Activated gamma-delta T cell (primary cell): ENCODE measurements around the gene LRRC7.

Experiments
- DNase-seq: peaks from one replicate; lab custom pipeline; 2025; lab: John Stamatoyannopoulos, UW

LRRC7 gene

GRCh38 chr1:69967245-69967766, 399.6 kb downstream of the LRRC7 start:
- DNase-seq = no peak

GRCh38 chr1:69976896-69977295, 409.2 kb downstream of the LRRC7 start:
- no peak for DNase-seq

DNA sequence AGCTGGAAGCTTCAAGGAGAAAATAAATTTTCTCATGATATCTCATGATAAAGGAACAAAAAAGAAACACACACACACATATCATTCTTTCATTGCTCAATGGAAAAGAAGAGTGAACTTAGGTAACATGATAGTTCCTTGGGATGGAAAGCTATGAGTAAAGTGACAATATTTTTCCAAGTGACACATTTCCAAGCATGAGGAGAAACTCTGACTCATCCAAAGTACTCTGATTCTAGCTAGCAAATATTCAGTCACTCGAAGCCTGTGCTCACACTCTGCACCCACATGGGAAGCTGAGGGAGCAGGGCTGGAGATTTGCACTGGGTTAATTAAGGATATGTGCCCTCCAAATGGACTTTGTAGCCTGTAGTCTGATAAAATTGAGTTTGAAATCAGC, 415.3 kb downstream of the LRRC7 start:
- no peak for DNase-seq

- no peak for DNase-seq
These were observed 417.7 kb downstream of the LRRC7 start for GRCh38 chr1:69985376-69985775.

DNA sequence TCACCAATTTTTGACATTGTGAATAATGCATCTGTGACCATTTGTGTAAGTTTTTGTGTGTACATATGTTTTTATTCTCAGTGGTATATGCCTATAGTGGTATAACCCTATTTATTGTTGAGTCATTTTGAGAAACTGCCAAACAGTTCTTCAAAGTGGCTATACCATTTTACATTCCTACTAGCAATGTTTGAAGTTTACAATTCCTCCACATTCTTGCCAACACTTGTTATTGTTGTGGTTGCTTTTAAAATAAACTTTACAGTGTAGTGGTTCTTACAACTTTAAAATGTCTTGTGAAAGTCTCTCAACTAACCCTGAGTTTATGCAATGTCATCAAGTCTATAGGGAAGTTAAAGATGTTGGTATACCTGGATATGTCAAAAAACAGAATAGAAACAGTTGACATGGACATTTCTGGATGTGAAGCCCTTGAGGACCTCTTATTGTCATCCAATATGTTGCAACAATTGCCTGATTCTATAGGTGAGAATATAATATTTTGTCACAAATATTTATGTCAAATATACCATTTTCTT, 418.2 kb downstream of the LRRC7 start:
- no peak for DNase-seq

- DNase-seq = no peak
These were observed 420.2 kb downstream of the LRRC7 start for GRCh38 chr1:69987881-69988280.

DNA sequence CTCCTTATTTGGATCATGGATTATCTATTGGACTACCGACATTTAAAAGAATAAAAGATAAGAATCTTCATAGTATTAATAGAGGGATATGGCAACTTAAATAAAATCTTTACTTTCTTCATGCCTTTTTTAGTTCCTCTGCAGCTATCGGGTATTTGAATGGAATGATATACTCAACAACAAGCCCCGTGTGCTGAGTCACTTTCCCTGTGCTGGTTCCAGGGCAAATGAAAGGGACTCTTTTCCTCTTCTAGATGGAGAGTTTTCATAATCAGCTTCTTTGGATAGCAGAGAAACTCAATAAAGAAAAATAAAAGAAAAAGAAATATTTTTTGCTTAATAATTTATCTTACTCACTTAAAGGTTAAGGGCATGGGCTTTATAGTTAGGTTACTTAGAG, 423.9 kb downstream of the LRRC7 start:
- no peak for DNase-seq

- DNase-seq = no peak
These were observed 424.9 kb downstream of the LRRC7 start for GRCh38 chr1:69992594-69992993.

DNA sequence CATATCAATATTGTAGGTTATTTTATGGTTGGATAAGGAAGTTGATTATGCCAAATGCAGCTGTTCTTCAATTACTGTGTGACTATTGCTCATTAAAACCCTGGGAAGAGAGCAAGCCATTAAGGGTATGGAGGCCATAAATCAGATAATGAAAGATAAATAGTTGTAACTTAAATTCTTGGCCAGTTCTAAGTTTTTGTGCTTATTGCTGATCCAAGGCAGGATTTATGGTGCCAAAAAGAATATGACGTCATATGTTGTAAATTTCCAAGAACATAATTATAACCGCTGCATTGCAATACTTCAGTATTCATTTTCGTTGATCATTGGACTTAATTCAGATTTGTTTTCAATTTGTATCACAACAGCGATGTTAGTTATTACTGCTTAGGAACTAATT, 426.1 kb downstream of the LRRC7 start:
- no peak for DNase-seq

- no peak for DNase-seq
These were observed 426.5 kb downstream of the LRRC7 start for GRCh38 chr1:69994241-69994640.

DNA sequence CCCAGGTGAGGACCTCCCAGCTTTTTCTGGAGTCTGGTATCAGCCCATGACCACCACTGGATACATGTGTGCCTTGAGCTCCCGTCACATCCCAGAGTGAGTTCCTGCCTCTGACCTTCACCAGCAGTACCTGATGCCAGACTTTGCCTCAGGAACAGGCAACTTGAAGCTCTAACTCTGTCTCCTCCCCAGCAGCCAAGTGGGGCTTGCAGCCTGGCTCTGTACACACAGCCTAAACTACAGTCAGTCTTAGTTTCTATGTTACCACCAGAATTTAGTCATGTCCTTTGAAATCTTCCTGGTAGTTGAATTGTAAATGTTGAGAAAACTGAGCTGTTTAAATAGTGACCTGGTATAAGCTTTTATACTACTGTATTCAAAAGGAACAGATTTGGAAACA, 431.1 kb downstream of the LRRC7 start:
- DNase-seq = no peak

DNA sequence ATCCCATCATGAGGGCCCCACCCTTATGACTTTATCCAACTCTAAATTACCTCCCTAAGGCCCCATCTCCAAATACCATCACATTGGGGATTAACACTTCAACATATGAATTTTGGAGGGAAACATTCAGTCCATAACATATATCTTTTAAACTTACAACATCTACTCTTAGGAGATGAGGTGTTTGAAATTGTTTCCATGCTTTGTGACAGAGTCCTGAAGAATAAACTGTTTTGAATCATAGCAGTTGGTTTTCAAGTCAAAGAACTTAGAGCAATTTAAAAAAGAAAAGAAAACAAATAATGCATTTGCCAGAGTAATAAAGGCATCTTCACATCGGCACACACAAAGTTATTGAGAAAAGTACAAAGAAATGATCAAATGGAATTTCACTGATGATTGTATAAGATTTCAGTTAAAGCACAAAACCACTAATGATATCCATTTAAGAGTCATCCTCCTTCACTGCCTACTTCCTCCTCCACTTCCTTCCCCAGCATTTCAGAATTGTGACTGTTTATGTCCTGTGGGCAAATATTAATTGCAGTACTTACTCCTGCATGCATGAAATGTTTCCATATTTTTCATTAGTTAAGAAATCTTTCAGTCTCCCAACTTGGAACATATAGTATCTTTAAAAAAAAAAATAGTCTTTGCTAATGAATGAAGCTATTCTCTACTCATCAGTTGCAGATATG, 435.6 kb downstream of the LRRC7 start:
- DNase-seq = no peak

- no peak for DNase-seq
These were observed 437.8 kb downstream of the LRRC7 start for GRCh38 chr1:70005386-70006034.

- DNase-seq = no peak
These were observed 440.9 kb downstream of the LRRC7 start for GRCh38 chr1:70008660-70009059.

DNA sequence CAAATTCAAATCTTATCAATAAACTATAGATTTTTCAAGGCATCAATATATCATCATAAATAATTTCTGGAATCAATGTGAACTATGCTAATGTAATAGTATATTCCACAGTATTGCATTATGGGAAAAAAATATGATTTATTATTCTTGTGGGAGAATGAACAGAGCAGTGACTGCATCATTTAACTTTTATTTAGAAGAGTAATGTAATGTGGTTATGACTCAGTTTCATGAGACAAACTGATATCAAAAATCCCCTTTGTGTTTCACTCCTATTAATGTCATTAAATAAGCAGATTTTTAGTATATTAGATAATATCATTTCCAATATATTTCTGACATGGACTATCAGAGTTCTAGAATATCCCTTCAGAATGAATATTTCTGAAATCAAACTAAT, 450.0 kb downstream of the LRRC7 start:
- no peak for DNase-seq

DNA sequence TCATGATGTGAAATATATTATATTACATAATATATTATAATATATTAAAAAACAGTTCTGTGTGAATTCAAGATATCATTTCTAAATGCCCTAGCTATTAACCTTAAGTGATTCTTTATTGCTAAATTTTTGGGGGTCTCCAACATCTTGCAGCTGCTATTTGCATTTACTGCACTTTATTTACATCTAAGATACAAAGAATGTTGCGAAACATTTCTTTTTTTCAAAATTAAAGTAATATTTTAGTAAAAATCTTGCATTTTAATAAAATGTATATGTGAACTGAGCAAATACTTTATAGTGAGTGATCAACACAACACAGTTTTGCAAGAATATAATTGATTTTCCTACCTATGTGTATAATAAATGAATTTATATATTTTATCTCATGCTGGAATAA, 456.6 kb downstream of the LRRC7 start:
- DNase-seq = no peak

- no peak for DNase-seq
These were observed 457.3 kb downstream of the LRRC7 start for GRCh38 chr1:70025052-70025451.

DNA sequence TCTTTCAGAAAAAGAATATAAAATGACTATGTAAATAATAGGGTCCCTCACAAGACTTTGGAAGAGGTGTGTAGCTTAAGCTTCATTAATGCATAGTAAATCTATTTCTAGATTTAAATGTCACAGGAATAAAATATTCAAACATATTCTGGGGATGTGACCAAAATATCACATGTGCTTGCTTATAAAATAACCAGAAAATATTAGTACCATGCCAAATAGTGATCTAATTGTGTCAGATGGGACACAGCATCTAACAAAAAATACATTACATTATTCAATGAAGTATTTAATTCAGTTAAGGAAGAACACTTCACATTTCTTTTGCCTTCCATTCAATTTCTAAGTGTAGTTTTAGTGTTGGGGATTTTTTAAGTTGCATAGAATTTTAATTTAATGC, 458.1 kb downstream of the LRRC7 start:
- DNase-seq = no peak

DNA sequence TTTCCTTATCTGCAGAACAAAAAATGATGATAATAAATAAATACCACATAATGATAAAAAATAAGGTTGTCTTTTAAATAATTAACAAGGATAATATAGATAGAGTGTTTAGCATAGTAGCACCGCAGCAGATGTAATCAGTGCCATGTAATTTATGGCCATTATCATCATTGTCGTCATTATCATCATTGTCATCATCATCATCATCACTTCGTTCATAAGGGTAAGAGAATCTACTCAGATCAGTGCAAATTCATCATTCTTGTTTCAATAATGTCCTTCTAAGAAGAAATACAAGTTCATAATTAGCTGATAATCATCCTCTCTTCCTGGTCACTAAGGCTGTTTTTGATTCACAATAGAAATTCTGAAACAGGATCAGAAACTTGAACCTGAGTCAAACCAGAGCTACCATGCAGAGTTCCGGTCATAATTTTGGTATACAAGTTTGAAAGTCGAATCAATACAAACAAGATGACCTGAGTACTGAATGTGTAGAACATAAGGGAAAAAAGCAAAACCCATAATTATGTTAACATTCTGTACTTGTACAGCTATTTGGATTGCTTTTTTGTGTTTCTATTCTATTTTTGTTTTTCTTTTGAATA, 465.6 kb downstream of the LRRC7 start:
- DNase-seq = no peak

- no peak for DNase-seq
These were observed 466.2 kb downstream of the LRRC7 start for GRCh38 chr1:70033936-70034335.

DNA sequence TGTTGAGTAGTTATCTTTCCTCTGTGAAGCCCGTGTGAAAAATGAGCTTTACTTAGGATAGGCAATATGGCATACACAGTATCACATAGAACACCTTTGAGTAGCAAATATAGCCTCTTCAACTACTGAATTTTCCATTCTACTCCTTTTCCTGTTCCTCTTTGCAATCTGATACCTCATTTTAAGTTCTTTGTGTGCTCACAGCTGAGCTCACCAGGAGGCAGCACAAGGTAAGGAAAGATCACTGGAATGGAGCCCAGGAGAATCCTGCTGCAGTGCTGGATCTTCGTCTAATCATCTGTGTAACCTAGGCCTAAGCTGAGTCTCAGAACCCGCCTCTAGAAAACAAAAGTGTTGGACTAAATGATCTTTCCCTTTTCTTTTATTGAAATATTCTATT, 466.7 kb downstream of the LRRC7 start:
- no peak for DNase-seq

GRCh38 chr1:70038025-70038424, 470.3 kb downstream of the LRRC7 start:
- DNase-seq = no peak

- no peak for DNase-seq
These were observed 471.8 kb downstream of the LRRC7 start for GRCh38 chr1:70039485-70039884.
